H1 (cell line): ENCODE measurements around the gene MCM3AP. TPM values are rescaled to one million over a fixed set of nuclear protein-coding genes. Genes with fewer than 3 reads are reported as not detected.
A peak's percentile ranks its signal among the peaks of the same experiment; 100 is the strongest.

Experiments used
- BACH1 ChIP-seq: IDR thresholded peaks from 2 replicates; pipeline ENCODE4 v1.6.1; 2012; ENCODE audit warnings: low read length, improper control_type of control experiment
- TAF1 ChIP-seq: IDR thresholded peaks from 2 replicates; pipeline ENCODE4 v1.6.1; 2011; ENCODE audit warnings: mild to moderate bottlenecking, low read depth, low read length
- polyA plus RNA-seq, 7 experiments: library from polyadenylated mRNA; depleted of rRNA in 3 of 7; stranded (reverse) in 5 of 7; unstranded in 2 of 7; fragments of >200 nt in 5 of 7; fragments of 200-250 nt in 2 of 7; gene quantifications; 1 replicate in 5 of 7; 2 replicates in 1 of 7; 4 replicates in 1 of 7; pipeline versions ENCODE4 v1.2.1 to v1.2.3, GENCODE V29; 2011 to 2013; ENCODE audit warnings: missing spikeins in 2 of 7, mixed read lengths in 2 of 7
- total RNA-seq: library from RNA; stranded (reverse); fragmentation: NEBNext Ultra II Directional; extraction: Animal tissue kit (Norgen Biotek cat#: 25700); gene quantifications from 2 replicates; pipeline ENCODE4 v1.2.1, GENCODE V29; 2021
- TF ChIP-seq, protein P1 (sequence below), 3 experiments: IDR thresholded peaks; 1 replicate in 2 of 3; 2 replicates in 1 of 3; pipeline versions ENCODE4 v1.5.1 to v1.6.1; 2011; ENCODE audit warnings: low read length in 3 of 3, mild to moderate bottlenecking in 3 of 3, inconsistent platforms in 2 of 3, low read depth in 1 of 3, moderate library complexity in 1 of 3; ENCODE audit not compliant: insufficient read depth in 1 of 3; ENCODE audit errors: control extremely low read depth in 1 of 3

MCM3AP gene
- total and polyA plus RNA-seq, 2 of the 8 experiments (the other 6 are each of a cell fraction or from before 2014, with no cell fraction given): 37.2 to 119 TPM

DNA sequence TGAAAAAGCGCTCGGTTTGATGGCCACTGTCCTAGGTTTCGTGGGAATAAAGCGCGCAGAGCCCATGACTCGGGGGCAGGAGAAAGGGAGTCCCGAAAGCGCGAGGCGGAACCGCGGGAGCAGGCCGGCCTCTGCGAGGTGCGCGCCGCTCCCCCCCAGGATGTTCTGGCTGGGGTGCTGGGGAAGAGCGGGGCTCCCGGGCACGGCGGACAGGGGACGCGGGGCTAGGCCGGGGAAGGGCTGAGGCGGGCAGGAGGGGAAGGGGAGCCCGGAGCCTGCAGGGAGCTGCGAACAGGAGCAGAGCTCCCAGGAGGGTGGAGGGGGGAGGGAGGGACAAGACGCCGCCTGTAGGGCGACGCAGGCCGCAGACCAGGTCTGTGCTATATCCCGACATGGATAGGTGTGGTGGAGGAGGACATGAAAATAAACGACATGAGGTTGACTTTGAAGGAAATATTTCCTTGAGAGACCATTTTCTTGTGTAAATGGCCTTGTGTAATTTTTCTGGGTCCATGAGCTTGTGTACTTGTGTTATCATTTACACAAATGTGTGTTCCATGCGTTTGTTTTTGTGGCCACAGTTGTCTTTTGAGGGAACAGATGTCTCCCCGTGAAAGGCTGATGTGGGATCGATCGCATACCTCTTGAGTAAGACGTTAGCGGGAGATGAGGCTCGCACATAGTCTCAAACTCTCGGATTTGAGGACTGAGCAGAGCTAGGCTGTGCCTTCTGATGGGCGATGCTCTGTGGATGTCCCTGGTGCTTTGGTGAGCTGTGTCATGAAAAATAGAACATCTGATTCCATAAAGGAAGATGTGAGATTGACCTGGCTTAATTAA lies 39.9 kb upstream of the MCM3AP start (continued):
- TF ChIP-seq, protein P1, sequence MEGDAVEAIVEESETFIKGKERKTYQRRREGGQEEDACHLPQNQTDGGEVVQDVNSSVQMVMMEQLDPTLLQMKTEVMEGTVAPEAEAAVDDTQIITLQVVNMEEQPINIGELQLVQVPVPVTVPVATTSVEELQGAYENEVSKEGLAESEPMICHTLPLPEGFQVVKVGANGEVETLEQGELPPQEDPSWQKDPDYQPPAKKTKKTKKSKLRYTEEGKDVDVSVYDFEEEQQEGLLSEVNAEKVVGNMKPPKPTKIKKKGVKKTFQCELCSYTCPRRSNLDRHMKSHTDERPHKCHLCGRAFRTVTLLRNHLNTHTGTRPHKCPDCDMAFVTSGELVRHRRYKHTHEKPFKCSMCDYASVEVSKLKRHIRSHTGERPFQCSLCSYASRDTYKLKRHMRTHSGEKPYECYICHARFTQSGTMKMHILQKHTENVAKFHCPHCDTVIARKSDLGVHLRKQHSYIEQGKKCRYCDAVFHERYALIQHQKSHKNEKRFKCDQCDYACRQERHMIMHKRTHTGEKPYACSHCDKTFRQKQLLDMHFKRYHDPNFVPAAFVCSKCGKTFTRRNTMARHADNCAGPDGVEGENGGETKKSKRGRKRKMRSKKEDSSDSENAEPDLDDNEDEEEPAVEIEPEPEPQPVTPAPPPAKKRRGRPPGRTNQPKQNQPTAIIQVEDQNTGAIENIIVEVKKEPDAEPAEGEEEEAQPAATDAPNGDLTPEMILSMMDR (IDR thresholded peaks at IDR 0.05; ENCODE audit: control extremely low read depth in 1 of 3, insufficient read depth in 1 of 3, low read depth in 1 of 3, low read length in 3 of 3): peak in 1 of 3 experiments; percentile 22; a peak in 1 of 4 replicates
- TF ChIP-seq TAF1: no peak
- TF ChIP-seq BACH1: peak; percentile 76
